GF-D8 (cell line): ENCODE results near the gene ZRANB1.

Source experiments
- DNase-seq: peaks from one replicate; lab custom pipeline; 2025; lab: John Stamatoyannopoulos, UW

Gene ZRANB1

DNA sequence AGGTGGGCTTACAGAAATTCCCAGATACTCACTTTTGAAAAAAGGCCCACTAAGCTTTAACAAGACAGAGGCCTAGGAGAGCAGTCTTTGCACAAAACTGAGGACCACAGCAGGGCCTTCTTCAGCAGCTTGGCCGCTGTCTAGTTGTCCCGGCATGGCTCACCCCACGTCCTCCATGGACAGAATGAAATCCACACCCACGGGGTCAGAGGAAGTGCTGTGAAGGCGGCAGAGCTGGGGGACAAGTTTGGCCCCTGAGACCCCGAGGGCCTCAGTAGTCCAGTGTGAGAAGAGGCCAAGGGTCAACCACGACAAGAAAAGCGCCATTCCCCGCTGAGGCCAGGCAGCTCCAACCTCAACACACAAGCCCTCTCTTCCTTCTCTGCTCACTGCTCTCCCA is 78.9 kb downstream of the ZRANB1 start:
- no peak for DNase-seq

DNA sequence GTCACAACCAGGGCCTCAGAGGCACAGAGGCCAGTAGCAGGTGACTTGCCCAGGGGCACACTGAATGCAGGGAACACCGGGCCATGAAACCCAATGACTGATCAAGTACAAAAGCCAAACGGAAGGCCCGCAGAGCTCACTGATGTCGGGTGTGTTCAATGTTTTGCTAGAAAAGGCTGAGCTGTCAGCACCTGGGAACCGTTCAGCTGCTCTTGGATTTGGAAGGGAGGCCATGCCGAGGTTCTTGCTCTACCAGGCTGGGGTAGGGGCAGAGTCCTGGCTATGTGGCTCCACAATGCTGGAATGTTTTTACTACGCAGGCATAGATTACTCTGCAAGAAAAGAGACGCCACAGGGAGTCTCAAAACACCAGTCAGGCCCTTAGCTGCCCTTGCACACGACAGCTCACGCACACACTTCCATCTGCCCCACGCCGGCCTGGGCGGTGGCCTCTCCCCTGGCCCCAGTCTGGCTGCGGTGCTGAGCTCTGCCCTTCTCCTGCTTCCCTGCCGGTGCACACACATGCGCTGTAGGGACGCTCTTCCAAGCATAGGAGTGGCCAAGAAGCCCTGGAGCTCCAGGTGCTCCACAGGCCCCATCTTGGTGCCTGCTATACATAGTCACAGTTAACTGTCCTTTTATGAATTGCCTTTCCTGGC is 79.9 kb downstream of the ZRANB1 start:
- DNase-seq, result no peak

DNA sequence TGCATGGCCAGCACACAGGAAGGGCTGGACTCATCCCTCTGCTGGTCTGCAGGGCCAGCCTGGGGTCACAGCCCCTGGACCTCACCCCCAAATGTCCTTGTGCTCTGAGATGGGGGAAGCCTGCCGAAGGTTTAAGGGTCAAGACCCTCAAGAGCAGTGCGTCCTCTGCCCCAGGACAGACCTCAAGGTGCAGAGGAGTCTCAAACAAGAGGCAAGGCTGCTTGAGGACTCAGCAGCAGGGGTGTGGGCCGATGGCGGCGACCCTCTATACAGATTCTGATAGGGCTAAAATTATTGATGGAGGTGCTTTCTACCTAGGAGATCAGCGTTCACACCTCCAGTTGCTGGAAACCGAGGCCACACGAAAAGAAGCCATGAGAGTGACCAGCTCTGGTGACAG is 80.7 kb downstream of the ZRANB1 start:
- DNase-seq, result no peak

DNA sequence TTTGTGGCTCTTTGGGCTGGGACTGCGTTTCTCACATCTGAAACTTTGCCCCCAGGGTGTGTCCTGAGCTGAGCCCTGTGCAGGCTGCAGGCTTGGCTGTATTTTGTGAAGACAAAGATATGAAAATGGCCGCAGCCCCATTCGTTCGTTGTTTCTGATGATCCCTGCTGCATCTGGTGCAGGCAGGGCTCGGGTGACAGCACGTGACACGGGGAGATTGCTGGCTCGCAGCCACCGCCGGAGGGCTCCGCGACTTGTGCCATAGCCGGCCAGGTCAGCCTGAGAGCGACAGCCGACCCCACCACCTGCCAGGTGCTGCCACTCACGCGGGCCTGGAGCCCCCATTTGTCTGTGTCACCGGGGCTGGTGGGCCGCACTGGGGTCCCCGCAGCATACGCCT is 81.3 kb downstream of the ZRANB1 start:
- DNase-seq, result no peak

DNA sequence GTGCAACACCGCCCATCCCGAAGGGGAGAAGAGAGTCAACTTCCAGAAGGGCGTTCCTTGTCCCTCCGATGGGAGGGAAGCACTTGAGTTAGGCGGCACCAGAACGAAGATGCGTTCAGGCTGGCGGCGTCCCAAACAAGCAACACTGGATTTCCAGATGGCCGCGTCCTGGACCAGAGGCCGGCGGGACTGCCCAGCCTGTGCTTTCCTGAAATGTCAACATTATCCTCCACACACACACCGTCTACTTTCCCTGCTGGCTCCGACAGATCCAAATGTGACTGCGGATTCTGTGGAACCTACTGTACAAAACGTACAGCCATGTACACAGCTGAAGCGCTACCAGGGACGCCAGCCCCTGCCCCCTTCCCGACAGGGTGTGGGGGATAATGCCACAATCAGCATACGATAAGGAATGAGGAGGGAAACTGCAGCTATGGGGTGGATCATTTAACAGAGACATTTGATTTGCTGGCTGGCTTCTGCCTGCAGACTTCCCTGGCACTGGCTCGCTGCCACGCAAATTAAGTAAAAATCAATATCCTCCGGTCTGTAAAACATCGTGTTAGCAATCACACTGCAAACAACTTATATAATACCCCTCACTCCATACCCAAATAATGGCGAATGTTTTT is 82.1 kb downstream of the ZRANB1 start:
- DNase-seq, result no peak

DNA sequence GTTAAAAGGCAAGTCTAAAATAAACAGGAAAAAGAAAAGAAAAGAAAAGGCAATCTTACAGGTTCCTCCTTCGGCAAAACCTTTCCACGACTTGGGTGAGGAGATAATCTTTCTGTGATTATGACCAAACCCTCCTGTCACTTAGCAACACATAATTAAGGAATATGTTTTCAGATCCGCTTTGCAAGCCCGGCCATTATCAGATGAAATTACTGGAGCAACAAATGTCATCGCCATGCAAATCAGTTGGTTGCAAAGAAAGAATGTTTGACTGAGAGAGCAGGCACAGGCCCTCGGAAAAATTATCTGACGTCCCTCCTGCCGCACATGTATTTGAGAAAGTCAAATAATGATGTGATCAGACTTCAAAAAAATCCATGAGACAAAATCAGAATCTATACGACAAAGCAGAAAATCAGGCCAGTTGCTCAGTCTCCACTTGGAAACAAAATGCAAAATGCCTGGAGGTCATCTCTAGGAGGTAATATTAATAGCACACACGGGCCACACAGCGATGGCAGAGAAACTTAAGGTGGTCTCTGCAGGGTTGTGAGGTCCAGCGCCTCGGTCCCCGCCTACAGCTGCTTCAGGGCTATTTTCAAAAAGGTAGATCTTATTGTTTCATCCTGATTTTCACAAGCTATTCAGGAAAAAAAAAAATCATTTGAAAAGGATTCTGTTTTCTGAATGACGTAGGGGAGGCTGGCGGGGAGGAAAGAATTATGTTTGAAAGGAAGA is 82.7 kb downstream of the ZRANB1 start:
- DNase-seq, result no peak

DNA sequence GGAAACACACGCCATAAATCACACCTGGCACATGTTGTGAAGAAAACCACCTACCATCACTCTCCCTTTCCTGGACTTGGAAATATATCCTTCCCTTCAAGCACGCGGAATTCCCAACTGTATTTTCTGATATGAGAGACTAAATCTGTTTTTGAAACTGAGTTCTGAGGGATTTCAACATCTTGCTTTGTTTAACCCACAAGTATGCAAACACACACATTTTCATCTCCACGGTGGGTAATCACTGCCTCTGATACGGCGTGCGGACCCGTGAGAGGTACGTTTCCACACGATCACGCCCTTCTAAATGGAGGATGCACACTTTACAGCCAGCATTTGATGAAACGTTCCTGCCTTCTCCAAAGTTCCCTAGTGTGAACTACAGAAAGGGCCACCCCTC is 83.4 kb downstream of the ZRANB1 start:
- DNase-seq, result no peak

DNA sequence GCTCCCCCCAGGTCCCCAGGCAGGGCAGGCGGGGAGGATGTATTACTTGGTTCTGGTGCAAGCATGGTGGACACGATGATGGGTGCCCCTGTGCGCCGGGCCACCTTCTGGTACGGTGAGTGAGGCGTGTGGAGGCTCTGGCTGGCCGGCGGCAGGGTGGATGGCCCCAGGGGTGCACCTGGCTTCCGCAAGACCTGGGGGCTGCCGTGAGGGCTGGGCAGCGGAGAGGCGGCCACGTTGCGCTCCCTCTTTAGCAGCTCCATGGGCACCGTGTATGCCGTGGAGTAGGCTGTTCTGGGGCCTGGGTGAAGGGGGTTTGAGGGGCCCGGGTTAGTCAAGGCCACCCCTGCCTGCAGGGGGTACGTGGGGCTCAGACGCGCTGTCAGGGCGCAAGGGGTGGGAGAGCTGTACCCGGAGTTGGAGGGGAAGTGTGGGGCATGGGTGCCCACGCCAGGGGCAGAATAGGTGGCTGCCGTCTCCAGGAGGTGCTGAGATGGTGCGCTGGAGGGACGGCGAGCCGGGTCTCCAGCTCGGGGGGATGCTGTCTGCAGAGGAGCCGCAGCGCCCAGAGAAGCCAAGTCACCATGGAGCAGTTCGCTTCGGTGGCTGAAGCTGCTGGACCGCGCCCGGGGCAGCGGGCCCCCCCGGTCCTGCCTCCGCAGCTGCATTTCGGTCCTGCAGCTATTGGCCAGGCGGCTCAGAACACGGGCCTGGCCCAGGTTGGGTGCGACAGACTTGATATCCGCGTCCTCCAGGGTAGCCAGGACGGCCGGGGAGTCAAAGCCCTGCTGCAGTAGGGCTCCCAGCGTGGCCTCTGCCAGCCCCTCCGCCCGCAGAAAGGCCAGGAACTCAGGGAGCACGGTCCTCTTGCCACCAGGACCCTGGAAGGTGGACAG is 84.4 kb downstream of the ZRANB1 start:
- DNase-seq, result no peak

DNA sequence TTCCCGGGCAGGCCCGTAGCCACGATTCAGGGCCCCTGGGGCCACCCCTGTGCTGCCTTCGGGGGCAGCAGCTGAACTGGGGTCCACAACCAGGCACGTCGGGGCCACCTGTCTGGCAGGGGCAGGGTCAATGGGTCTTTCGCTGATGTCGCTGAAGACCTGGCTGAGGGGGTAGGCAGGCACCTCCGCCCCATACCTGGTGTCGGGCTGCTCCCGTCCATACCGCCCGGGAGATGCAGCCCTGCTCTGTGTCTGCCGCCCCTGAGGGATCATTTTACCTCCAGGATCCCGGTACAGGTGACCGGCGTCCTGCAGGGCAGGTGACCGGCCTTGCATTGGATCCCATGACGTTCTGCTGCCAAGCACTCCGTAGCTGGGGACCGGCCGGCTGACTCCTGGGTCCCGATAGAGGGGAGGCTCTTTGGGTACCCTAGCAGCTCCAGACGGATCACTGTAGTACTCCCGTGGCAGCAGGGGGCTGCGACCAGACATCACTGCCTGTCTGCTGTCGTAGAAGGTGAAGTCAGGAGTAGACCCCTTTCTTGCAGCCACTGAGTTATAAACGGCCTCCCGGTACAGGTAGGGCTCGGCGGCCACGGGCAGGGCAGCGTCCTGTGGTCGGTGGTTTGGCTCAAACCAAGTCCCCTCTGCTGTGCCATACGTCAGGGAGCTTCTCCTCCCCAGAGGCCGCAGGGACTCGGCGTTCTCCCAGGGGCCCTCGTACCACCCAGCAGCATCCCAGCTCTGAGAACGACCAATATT is 85.2 kb downstream of the ZRANB1 start:
- no peak for DNase-seq

DNA sequence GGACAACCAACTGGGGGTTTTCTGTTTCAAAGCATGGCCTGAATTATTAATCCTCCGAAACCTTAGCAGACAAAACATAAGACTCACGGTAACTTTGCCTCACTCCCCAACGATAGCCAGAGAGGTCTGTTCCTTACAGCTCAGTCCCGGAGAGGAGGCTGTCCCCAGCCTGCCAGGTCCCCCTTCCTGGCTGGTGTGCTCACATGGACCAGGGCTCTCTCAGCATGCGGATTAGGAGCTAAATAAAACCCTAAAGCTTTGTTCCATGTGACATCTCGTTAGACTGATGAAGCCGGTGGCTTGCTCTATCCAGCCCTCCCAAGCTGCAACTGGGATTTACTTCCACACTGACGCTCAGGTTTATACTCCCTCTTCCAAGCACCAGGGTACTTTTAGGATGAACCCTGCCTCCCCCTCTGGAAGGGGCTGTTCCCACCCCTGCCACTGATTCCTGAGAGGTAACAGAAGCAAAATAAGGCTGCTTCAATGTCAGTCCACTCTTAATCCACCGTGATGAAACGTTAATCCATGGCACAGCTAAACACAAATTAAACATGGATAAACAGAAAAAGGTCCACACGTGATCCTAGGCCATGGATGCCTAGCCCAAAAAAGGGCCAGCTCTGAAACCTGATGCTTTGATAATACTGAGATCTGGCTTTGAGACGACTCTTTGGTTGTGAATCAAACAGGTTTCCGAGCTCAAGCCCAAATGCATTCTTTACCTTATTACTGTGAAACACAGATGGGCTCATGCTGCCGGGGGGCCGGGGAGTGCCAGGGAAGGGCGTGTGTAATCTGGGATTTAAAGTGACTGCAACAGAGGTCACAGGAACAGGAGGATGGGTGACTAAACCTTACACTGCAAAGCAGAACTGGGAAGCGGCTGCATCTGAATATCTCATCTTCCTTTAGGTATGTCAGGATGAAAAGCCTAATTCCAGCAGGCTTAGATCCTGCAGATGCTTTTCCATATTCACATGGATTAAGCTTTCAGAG is 86.2 kb downstream of the ZRANB1 start:
- no peak for DNase-seq

DNA sequence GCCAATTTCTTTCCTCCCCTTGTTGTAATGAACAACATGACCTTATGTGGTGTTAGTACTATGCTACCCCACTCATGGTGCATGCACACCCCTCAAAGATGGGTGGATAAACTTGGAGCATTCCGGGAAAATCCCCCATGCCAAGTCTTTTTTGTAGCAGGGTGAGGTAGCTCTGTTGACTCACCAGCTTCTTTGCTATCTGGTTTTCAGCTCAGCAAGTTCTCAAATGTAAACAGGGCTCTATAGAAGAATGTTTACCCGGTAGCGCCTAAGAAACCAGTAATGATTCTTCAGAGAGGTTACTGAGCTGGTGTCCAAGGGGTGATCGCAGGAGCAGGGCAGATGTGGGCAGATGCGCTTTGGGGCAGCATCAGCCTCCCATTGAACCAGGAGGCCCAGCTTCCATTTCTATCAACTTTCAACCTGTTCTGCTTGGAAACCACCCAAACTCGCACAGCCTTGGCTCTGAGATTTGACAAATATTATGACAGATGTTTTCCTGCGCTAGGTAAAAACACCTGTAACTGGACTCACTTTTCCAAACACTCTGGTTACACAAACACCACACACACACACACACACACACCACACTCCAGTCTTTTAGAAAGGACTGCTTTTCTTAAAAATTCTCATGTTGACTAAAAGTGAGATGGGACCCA is 87.8 kb downstream of the ZRANB1 start:
- no peak for DNase-seq

DNA sequence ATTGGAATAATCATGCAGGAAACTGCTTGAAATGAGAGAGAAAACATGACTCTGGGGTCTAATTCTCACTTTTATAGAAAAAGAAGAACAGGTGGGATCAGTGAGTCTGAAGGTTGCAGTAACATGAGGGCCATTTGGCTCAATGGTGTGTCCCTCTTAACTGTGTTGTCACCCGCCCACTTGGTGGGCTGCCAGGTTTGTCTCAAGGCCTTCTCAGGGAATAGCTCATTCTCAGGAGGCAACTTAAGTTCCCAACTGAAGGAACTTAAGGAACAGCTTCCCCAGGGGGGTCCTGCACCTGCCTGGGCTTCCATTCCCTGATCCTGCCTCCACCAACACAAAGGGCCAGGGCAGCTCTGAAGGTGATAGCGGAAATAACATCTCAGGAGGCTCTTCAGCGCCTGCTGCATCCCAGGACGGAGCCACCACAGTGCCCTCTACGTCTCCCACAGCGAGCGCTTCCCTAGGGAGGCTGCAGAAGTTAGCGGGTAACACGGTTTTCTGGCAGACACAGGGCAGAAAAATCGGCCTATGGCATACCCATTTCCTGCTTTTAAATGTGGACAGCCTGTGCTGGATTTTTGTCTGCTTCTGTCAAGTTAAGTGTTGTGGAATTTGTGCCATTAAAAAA is 88.8 kb downstream of the ZRANB1 start:
- DNase-seq, result no peak

DNA sequence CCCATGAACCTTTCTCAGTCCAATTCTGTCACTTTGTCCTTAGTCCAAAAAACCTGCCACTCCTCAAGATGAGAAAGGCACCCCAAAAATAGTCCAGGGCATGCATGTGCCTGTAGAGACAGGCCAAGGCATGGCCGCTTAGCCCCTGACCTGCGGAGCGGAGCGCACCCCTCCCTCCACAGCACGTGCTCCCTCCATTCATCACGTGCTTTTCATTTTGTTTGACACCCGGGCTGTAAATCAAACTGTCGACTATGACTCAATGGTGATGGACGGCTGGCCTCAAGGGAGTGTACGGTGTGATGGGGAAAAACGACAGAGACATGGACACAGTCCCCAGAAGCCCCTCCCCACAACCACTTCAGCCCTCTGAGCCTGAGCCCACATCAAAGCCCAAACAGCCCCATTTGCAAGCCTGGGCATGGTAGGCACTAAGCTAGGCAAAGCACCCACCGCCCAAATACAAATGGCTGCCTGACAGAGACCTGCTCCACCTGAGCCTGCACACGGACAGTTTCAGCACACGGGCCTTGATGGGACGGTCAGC is 90.6 kb downstream of the ZRANB1 start:
- DNase-seq, result no peak

DNA sequence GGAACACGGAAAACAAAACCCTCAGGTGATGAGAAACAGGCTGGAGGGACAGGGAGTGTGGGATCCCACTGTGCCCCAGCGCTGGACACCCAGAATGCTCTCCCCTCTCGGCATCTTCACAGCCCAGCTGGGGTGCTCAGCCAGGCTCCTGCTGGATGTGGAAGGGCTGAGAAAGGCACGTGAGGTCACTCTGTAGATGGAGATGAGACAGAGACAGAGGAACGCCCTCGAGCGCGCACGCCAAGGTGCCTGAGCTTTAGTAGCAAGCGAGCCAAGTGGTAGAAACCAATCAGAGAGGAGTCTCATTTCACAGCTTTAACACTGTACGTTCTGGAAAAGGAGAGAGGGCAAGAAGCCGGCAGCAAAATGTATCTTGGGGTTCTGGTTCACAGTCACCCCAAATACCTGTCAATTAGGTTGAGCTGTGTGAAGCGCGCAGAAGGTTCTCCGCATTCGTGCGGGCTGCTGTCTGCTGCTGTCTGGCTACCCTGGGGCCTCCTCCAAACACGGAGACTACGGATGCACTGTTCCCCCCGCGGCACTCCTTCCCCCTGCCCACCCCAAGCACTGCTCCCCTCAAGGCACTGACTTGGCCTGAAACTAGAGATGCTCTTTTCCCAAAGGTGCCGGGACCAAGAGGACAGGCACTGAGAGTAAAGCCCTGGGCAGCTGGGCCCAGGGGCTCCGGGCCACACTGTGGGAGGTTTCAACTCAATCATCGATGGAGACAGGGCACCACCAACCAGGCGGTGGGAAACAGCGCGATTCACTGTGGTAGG is 91.4 kb downstream of the ZRANB1 start:
- DNase-seq, result no peak

DNA sequence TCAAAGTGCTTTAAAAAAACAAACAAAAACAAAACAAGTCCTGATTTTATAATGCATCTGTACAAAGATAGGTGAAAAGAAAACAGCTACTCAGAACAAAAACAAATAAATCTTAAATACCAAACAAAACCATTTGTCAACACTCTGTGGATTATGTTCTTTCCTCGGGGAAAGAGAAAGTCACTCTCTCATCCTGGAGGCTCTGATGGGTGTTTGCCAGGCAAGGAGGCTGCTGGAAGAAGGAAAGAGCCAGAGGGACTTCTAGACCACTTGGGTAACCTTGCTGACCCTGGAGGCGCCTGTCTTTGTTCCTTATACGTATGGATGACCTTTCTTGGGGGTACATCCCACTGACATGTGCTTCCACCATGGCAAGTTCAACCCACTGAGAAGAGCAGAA is 92.8 kb downstream of the ZRANB1 start:
- DNase-seq, result no peak

DNA sequence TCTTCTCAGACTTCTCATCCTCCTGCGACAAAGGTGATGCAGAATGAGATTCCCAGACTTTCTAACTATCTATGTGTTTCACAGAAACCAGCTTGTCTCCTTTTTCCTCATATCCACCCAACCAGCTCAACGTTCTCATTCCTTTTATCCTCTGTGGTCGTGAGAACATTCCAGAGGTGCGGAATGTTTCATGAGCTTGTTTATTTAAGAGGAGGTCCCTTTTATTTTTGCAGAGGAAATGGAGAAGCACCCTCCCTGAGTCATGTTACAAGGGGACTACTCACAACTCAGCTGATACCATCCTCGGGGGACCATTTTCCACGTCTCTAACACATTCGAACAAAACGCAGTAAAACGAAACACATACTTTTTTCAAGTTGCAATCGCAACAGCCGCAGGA is 93.2 kb downstream of the ZRANB1 start:
- no peak for DNase-seq

DNA sequence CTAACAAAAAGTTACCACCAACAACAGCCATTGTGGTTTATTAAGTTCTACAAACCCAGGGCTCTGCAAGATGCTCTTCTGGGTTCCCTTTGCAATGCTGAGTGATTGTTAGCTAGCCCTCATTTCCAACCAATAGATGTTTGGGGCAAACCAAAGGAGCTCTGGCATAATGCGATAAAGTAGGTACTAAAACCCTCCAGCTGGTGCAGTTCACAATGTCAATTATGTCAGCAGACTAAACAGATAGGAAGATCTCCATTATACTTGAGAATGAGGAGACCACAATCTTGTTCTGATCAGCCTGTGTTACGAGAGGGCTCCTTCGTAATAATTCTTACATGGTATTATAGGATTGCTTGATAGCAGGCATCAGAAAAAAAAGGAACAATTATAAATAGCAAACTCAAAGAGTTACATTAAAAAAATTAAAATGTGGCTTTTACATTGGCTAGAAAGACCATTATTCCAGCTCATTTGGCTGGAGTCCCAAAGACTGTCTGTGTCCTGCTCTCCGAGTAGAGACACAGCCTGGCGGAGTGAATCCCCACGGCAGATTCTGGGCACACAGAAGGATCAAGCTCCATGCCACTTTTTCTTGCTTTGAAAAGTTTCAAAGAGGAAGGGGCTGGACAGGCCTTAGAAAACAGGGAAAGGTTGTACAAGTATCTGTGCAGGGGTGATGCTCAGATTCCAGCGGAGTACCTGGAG is 93.8 kb downstream of the ZRANB1 start:
- no peak for DNase-seq
